ENCODE data around the gene TBC1D14.

TBC1D14 gene

DNA sequence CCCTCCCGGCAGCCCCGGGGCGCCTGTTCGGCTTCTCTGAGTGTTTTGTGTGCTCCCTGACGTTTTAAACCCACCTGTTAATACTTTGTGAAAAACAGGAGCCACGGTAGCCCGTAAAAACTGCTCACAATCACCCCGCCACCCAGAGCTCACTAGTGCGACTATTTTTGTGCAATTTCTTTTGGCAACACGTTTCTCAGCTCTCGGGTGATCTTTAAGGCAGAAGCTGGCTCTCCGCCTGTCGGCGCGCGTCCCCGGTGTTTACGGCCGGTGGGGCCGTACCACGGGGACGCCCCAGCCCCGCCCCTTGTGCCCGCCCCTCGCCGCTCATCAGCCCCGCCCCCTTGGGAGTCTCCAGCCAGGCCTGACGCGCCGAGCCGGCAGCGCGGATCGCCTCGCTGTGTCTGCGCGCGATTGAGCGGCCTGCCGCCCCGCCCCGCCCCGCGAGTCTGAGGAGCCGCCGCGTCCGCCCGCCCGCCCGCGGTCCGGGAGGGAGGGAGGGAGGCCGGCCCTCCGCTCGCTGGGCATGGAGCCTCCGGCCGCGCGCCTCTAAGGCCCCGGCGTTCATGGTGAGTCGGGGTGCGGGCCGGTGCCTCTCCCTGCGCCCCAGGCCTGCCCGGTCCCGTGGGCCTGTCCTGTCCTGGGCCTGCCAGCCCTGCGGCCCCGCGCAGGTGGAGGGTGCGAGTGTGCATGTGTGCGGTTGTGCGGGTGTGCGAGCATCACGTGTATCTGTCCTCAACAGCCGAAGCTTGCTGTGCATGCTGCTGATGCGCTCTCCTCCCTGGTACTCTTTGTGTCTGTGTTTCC is 77.4 kb downstream of the TBC1D14 start:
- TF ChIP-seq GATA1 (IDR thresholded peaks at IDR 0.05; ENCODE audit: low read depth, low read length) (no peak), POLR2A (IDR thresholded peaks at IDR 0.05; ENCODE audit: low read length) (peak; percentile 75)
- peak; percentile 97 to 99 for DNase-seq

DNA sequence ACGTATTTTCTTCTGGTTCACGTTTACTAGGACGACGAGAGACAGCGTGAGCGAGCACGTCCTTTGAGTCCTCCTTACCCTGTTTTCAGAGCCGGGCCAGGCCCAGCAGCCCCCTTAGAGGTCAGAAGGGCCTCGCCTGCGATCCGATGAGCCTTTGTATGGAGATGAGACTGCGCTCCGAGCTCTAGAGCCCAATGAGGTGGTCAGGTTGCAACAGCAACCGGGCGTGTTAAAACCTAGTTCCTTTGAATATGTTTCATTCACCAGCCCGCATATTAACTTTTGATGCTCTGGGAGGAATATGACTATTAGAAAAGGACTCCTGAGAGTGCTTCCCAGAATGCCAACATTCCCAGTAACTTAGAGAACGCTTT is 77.9 kb downstream of the TBC1D14 start:
- TF ChIP-seq GATA1 (IDR thresholded peaks at IDR 0.05; ENCODE audit: low read depth, low read length) (no peak), POLR2A (IDR thresholded peaks at IDR 0.05; ENCODE audit: low read length) (no peak)
- no peak for DNase-seq

DNA sequence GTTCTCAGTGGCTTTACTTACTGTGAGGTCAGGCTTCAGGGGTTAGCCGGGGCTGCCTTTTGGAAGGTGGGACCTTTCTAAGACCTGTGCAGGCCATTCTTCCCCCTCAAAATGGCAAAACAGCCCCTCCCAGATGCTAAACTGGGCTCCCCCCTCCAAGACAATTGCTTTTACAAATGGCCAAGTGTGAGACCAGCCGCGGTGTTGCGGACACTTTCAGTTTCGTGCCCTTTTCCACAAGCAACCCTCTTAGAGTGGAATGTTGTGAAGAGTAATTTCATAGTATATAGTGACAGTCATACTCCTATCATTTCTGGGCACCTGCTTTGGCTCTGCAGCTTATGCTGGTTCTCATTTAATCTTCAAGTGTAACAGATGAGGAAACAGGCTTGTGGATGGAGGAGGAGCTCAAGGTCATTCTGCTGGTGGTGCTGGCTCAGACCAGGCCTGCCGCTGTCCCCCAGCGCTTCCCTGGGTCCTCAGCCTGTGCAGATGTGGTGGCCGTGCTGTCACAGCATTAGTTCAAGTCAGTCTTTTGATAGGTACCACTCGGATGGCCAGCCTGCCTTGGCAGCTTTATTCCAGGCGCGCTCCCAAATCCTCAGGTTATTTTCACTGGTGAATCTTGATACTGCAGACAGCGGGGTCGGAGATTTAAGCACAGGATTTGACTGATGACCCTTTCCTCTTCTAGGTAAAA is 78.5 kb downstream of the TBC1D14 start:
- TF ChIP-seq POLR2A (IDR thresholded peaks at IDR 0.05; ENCODE audit: low read length): no peak
- TF ChIP-seq GATA1 (IDR thresholded peaks at IDR 0.05; ENCODE audit: low read depth, low read length): no peak

DNA sequence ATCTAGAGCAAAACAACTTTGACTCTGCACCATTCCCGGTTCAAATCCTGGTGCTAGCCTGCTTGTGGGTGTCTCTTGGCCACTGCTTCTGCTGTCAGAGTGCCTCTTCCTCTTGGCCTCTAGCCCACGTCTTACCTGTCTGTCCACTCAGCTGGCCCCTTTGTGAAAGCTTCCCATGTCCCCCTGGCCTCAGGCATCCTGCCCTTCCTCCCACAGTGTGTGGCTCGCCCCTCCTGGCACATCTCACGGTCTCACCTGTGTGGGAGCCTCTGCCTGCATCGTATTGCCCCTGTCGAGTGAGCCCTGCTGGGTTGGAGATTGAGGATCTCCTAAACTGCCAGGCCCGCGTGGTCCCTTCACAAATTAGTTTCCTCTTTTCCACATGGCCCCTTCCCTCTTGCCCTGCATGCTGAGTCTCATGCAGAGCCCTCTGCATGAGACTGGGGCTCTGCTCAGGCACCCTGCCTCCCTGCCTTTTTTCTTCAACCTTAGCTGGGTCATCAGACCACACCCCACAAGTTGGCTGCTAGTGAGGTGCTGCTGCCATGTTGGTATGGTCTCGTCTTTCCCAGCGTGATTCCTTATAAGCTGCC is 79.8 kb downstream of the TBC1D14 start:
- peak in 1 of 2 experiments; percentile 24 for DNase-seq
- no peak for TF ChIP-seq POLR2A (IDR thresholded peaks at IDR 0.05; ENCODE audit: low read length)
- no peak for TF ChIP-seq GATA1 (IDR thresholded peaks at IDR 0.05; ENCODE audit: low read depth, low read length)

More for the DNA sequence above, 78.5 kb downstream of the TBC1D14 start:
- peak; percentile 59 to 73 for DNase-seq

DNA sequence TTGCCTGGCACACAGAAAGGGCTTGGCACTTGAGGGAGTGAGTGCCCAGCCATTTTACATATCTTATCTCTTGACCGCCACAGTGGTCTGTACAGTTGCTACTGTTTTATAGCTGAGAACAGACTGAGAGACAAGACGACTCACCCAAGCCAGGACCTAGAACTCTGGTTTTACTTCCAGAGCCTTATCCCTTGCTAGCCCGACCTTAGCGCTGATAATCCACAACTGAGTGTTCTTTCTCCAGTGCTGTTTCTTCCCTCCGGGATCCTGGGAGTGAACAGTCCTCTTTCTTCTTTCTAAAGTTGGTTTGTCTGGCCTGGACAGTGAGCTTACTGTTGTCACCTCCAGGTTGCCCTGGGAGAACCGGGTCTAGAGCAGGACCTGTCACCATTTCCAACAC is 81.0 kb downstream of the TBC1D14 start:
- TF ChIP-seq POLR2A (IDR thresholded peaks at IDR 0.05; ENCODE audit: low read length) (no peak), GATA1 (IDR thresholded peaks at IDR 0.05; ENCODE audit: low read depth, low read length) (no peak)
- DNase-seq: peak; percentile 19 to 42

DNA sequence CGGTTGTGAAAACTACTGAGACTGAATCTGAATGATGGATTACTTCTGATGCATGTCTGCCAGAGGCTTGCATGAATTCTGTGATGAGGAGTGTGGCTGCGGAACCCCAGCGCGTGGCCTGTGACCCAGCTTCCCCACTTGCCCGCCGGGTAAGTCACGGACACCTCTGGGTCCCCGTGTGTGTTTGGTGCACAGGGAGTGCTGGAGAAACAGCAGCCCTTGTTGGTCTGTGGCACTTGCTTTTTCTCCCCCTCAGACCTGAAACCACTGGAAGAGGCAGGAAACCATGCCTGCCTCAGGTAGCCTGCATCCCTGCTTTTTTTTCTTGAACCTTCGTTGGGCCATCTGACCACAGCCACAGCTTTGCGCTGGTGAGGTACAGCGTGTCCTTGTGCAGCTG is 81.6 kb downstream of the TBC1D14 start:
- TF ChIP-seq POLR2A (IDR thresholded peaks at IDR 0.05; ENCODE audit: low read length) (no peak), GATA1 (IDR thresholded peaks at IDR 0.05; ENCODE audit: low read depth, low read length) (no peak)
- DNase-seq: no peak

DNA sequence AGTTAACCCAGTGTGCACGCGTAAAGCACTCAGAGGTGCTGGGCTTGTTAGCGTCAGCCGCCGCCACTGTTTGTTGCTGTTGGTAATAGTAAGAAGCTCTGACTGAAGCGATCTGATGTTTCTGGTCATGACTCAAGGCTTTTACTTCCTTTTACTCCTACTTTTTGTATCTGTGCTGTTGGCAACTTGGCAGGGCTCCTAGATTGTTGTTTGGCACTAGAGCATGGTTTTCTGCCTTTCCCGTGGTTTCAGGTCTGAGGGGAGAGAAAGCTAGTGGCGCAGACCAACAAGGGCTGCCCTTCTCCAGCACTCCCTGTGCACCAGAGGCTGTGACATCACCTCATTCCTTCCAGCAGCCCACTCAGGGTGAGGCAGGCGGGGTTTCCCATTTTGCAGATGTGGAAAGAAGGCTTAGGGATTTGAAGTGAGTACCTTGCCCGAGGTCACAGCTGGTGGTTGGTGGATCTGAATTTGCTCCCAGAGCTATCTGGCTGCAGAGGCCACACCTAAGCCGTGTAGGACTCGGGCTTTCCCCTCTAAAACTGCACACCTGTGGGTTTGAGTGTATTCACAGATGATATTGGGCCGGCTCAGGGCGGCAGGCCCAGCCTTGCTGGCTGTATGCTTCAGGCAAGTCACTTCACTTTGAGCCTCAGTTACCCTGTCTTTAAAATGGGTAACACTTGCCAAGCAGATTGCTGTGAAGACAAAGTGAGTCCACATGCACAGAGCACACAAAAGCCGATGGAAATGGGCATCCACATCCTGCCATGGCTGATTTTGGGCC is 82.3 kb downstream of the TBC1D14 start:
- no peak for DNase-seq
- no peak for TF ChIP-seq GATA1 (IDR thresholded peaks at IDR 0.05; ENCODE audit: low read depth, low read length)
- TF ChIP-seq POLR2A (IDR thresholded peaks at IDR 0.05; ENCODE audit: low read length): no peak

DNA sequence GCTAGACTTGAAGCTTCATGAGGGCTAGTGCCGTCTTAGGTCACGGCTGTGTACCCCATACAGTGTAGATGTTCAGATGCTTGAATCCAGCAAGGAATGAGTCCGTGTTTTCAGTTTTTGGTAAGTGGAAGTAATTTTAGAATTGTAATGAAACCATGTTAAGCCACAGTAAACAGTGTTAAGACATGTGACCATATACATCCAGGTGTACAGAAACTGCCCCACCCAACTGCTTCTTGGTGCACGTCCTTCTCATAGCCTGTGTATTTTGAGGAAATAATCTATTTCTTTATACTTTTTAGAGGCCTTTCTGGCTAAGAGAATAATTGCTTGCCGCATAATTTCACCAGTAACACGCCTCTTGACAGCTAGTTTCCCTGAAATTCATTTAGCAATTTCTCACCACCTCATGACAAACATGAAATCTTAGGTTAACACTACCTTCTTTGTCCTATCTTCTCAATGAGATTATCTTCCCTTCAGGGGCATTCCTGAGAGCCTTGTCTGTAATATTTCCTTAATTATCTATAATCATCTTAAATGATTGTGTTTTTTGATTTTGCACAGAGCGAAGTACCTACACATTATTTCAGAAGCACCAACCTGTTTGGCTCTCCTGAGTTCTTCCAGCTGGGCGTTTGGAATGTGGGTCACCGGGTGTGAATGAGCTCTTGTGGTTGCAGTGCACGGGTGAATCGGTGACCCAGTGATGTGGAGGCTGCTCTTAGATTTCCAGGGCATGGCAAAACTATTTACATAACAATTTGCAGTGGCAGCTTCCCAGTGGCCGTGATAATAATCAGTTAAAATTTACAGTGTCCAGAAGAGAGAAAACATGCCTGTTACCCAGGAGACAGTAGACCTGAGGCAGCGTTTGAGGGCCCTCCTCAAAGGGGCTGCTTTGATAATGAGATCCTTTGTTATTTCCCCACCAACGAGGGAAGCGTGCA is 83.4 kb downstream of the TBC1D14 start:
- no peak for DNase-seq
- no peak for TF ChIP-seq GATA1 (IDR thresholded peaks at IDR 0.05; ENCODE audit: low read depth, low read length)

DNA sequence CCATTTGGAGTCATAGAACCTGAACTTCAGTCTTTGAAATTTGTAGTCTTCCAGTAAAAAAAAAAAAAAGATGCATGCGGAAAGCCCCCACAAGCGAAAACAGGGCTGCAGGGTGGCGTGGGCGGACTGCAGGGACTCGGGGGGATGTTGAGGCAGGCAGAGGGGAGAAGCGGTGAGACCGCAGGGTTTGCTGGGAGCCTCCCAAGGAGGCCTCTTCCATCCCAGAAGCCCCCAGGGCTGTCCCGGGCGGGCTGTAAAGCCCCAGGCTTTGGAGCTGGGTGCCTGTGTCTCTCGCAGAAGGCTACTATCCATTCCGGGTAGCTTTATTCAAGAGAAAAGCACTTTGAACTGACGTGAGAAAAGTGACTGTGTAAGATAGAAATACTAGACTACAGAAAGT is 86.9 kb downstream of the TBC1D14 start:
- TF ChIP-seq POLR2A (IDR thresholded peaks at IDR 0.05; ENCODE audit: low read length): no peak
- no peak for TF ChIP-seq GATA1 (IDR thresholded peaks at IDR 0.05; ENCODE audit: low read depth, low read length)
- DNase-seq: no peak

DNA sequence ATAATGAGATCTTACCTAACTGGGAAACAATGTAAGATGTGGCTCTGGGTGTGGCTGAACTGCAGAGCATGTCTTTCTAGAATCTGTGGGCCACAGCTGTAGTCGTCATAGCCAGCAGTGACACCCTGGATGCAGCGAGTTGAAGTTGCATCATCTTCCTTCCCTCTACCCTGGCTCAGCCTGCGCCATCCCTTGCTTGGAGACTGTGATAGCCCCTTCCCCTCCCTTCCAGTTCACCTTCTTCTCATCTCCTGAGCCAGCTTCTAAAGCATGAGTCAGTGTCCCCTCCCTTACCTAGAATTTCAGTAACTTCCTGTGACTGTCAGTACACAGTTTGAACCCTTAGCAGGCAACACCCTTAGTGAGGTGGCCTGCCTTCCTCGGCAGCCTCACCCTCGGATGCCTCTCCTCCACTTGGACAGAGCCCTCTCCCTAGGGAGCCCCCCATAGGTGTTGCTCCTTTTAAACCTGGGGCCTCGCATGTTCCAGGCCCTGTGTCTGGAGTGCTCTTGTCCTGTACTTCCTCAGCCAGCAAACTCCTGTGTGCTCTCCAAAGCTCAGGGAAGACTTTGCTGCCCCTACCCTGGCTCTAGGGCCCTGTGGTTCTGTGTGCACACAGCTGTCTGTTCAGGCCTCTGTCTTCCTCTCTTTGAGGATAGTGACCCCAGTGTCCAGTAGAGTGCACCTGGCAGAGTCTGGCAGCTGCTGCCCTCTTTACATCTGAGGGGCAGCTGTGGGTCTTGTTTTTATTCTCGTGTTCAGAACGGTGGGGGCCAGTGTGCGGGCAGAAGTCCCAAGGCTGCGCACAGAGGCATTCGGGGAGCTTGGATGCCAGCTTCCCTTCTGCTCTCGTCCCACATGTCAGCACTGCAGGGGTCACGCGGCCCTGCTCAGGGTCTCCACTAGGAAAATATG is 89.8 kb downstream of the TBC1D14 start:
- no peak for TF ChIP-seq POLR2A (IDR thresholded peaks at IDR 0.05; ENCODE audit: low read length)
- TF ChIP-seq GATA1 (IDR thresholded peaks at IDR 0.05; ENCODE audit: low read depth, low read length): no peak
- DNase-seq: peak; percentile 56 to 74

DNA sequence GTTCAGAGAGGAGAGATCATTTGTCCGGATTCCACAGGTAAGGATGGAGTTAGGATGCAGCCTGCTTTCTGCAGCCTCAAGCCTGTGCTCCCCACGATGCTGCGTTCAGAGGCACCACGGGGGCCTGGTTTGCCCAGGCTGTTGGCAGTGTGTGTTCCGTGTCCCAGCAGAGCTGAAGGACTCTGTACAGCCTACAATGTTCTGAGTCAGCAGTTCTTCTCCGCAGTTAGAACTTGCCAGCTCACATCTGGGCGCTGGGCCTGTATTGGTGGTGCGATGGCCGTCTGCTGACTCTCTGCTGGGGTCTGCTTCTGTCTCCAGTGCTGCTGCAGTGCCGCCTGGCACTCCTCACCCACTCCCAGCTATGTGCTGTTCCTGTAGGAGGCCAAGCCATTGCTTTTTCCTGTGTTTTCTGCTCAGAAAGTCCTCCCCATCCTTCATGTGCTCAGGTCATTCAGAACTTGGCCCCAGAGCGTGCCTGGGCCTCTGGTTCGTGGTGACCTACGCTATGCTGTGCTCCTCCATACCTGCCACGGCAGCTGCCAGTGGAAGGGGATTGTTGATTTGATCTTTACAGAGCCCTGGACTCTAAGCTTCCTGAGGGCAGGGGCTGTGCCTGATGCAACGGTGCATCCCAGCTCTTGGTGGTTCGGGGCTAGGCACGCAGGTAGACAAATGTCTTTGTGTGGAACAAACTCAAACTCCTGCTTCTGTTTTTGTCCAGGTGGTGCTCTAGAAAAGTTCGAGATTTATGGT is 91.0 kb downstream of the TBC1D14 start:
- no peak for DNase-seq
- no peak for TF ChIP-seq POLR2A (IDR thresholded peaks at IDR 0.05; ENCODE audit: low read length)
- TF ChIP-seq GATA1 (IDR thresholded peaks at IDR 0.05; ENCODE audit: low read depth, low read length): no peak

Measured in erythroblast (primary cell).